H9 (cell line): ENCODE data around the gene ZNF319. TPM values are rescaled to one million over a fixed set of nuclear protein-coding genes. Genes with fewer than 3 reads are reported as not detected.

ENCODE experiments used
- DNase-seq: peaks from one replicate; pipeline ENCODE4 v3.0.0-alpha.2; 2017
- H2AFZ ChIP-seq: one replicate; pipeline ENCODE4 v1.6.1; 2013; ENCODE audit warnings: mild to moderate bottlenecking, low read length, control low read depth, moderate library complexity
- H2AK5ac ChIP-seq: 2 replicates; pipeline ENCODE4 v1.6.1; 2013; ENCODE audit warnings: low read length, control low read depth, mixed read lengths; ENCODE audit not compliant: insufficient read length
- H2BK120ac ChIP-seq: one replicate; pipeline ENCODE4 v1.6.1; 2013; ENCODE audit warnings: low read depth, mild to moderate bottlenecking, low read length, control low read depth, inconsistent platforms; ENCODE audit not compliant: poor library complexity, severe bottlenecking
- H2BK12ac ChIP-seq: 2 replicates; pipeline ENCODE4 v1.6.1; 2013; ENCODE audit warnings: low read length, control low read depth, mixed read lengths, low read depth; ENCODE audit not compliant: insufficient read length
- H2BK15ac ChIP-seq: 2 replicates; pipeline ENCODE4 v1.6.1; 2013; ENCODE audit warnings: low read depth, low read length, control low read depth
- H2BK20ac ChIP-seq: one replicate; pipeline ENCODE4 v1.6.1; 2013; ENCODE audit warnings: low read depth, mild to moderate bottlenecking, low read length, control low read depth, inconsistent platforms; ENCODE audit not compliant: poor library complexity, severe bottlenecking
- H2BK5ac ChIP-seq: 2 replicates; pipeline ENCODE4 v1.6.1; 2013; ENCODE audit warnings: low read length, control low read depth, mixed read lengths; ENCODE audit not compliant: insufficient read length
- H3K14ac ChIP-seq: 2 replicates; pipeline ENCODE4 v1.6.1; 2013; ENCODE audit warnings: low read length, control low read depth; ENCODE audit not compliant: insufficient read depth
- H3K18ac ChIP-seq: 2 replicates; pipeline ENCODE4 v1.6.1; 2013; ENCODE audit warnings: low read depth, mild to moderate bottlenecking, mixed read lengths, low read length, control low read depth; ENCODE audit not compliant: insufficient read length
- H3K23ac ChIP-seq: 2 replicates; pipeline ENCODE4 v1.6.1; 2013; ENCODE audit warnings: low read length, control low read depth, mixed read lengths, low read depth; ENCODE audit not compliant: insufficient read length
- H3K23me2 ChIP-seq: 2 replicates; pipeline ENCODE4 v1.6.1; 2013; ENCODE audit warnings: low read depth, mild to moderate bottlenecking, mixed read lengths, low read length, control low read depth; ENCODE audit not compliant: insufficient read length, poor library complexity, severe bottlenecking
- H3K27ac ChIP-seq: 2 replicates; pipeline ENCODE4 v1.5.1; 2013; ENCODE audit warnings: low read length, control low read depth, mixed read lengths, low read depth; ENCODE audit not compliant: insufficient read length
- H3K27me3 ChIP-seq: 2 replicates; pipeline ENCODE4 v1.6.1; 2013; ENCODE audit warnings: low read length, control low read depth, inconsistent platforms; ENCODE audit not compliant: insufficient read depth
- H3K4ac ChIP-seq: 2 replicates; pipeline ENCODE4 v1.6.1; 2013; ENCODE audit warnings: low read depth, mild to moderate bottlenecking, control low read depth, inconsistent platforms, low read length, moderate library complexity
- H3K4me1 ChIP-seq: 2 replicates; pipeline ENCODE4 v1.6.1; 2013; ENCODE audit warnings: low read length, control low read depth, inconsistent platforms; ENCODE audit not compliant: insufficient read depth
- H3K4me2 ChIP-seq: 2 replicates; pipeline ENCODE4 v1.6.1; 2013; ENCODE audit warnings: low read length, control low read depth, mixed read lengths; ENCODE audit not compliant: insufficient read length, insufficient read depth
- H3K56ac ChIP-seq: 2 replicates; pipeline ENCODE4 v1.6.1; 2013; ENCODE audit warnings: low read depth, mild to moderate bottlenecking, mixed read lengths, low read length, control low read depth; ENCODE audit not compliant: insufficient read length
- H3K79me1 ChIP-seq: 2 replicates; pipeline ENCODE4 v1.6.1; 2013; ENCODE audit warnings: low read depth, mild to moderate bottlenecking, moderate library complexity, low read length, control low read depth, inconsistent platforms; ENCODE audit not compliant: insufficient read depth, poor library complexity, severe bottlenecking
- H3K79me2 ChIP-seq: 2 replicates; pipeline ENCODE4 v1.6.1; 2013; ENCODE audit warnings: low read length, control low read depth, inconsistent platforms; ENCODE audit not compliant: insufficient read depth
- H3K9ac ChIP-seq: 2 replicates; pipeline ENCODE4 v1.6.1; 2013; ENCODE audit warnings: low read length, control low read depth, mixed read lengths; ENCODE audit not compliant: insufficient read length; ENCODE audit errors: extremely low read depth
- H3K9me3 ChIP-seq: one replicate; pipeline ENCODE4 v1.6.1; 2013; ENCODE audit warnings: low read depth, low read length, inconsistent platforms; ENCODE audit not compliant: control insufficient read depth
- H3T11ph ChIP-seq: one replicate; pipeline ENCODE4 v1.6.1; 2013; ENCODE audit warnings: mild to moderate bottlenecking, low read length, control low read depth, inconsistent platforms
- H4K20me1 ChIP-seq: one replicate; pipeline ENCODE4 v1.6.1; 2013; ENCODE audit not compliant: control insufficient read depth, insufficient read length, insufficient read depth
- H4K5ac ChIP-seq: 2 replicates; pipeline ENCODE4 v1.6.1; 2013; ENCODE audit warnings: low read depth, mild to moderate bottlenecking, mixed read lengths, low read length, control low read depth; ENCODE audit not compliant: insufficient read length
- H4K8ac ChIP-seq: replicated peaks from 2 replicates; pipeline ENCODE4 v1.6.1; 2013; ENCODE audit warnings: low read length, control low read depth, mixed read lengths, low read depth; ENCODE audit not compliant: insufficient read length
- H4K91ac ChIP-seq: 2 replicates; pipeline ENCODE4 v1.6.1; 2013; ENCODE audit warnings: low read depth, mild to moderate bottlenecking, moderate library complexity, mixed read lengths, low read length, control low read depth; ENCODE audit not compliant: insufficient read length
- H3K27ac Mint-ChIP-seq, 3 experiments: 2 replicates in 2 of 3; 3 replicates in 1 of 3; pipeline ENCODE4 v1.8.0; 2020 to 2021; ENCODE audit warnings: mixed read lengths in 3 of 3, mild to moderate bottlenecking in 1 of 3, moderate library complexity in 1 of 3
- H3K27me3 Mint-ChIP-seq: 2 replicates; pipeline ENCODE4 v1.8.0; 2021; ENCODE audit warnings: low read depth, mild to moderate bottlenecking, moderate library complexity, mixed read lengths
- H3K36me3 Mint-ChIP-seq, 3 experiments: 2 replicates in 2 of 3; 3 replicates in 1 of 3; pipeline ENCODE4 v1.8.0; 2020 to 2021; ENCODE audit warnings: low read depth in 3 of 3, mixed read lengths in 3 of 3; ENCODE audit not compliant: insufficient read depth in 1 of 3
- H3K4me1 Mint-ChIP-seq, 2 experiments: 2 replicates each; pipeline ENCODE4 v1.8.0; 2020; ENCODE audit warnings: mixed read lengths in 2 of 2
- H3K4me3 Mint-ChIP-seq, 2 experiments: 2 replicates in 1 of 2; 3 replicates in 1 of 2; pipeline ENCODE4 v1.8.0; 2020 to 2021; ENCODE audit warnings: mild to moderate bottlenecking in 2 of 2, mixed read lengths in 2 of 2, moderate library complexity in 1 of 2
- H3K9me3 Mint-ChIP-seq, 2 experiments: 2 replicates in 1 of 2; 3 replicates in 1 of 2; pipeline ENCODE4 v1.8.0; 2020; ENCODE audit warnings: mild to moderate bottlenecking in 2 of 2, mixed read lengths in 2 of 2, moderate library complexity in 1 of 2
- CTCF ChIP-seq: fragments of 200-600 bp; sonication (generic); conservative IDR thresholded peaks from 3 replicates; pipeline ENCODE4 v1.8.0; 2021; ENCODE audit warnings: antibody characterized with exemption, mild to moderate bottlenecking
- WGBS: extraction: QIAGEN DNeasy Blood & Tissue Kit; methylation state at CpG from one replicate; pipeline ENCODE4 v1.1.7; 2013; ENCODE audit warnings: missing lambda C conversion rate, low lambda C conversion rate, mixed read lengths; ENCODE audit not compliant: insufficient read length; ENCODE audit errors: extremely low coverage; 5-methylcytosine and 5-hydroxymethylcytosine counted together
- total RNA-seq: library from RNA; stranded (reverse); gene quantifications from 2 replicates; pipeline ENCODE4 v1.2.1, GENCODE V29; 2021

The ZNF319 gene
- total RNA-seq, 1 experiment from 2014 or later: 5.6 TPM

- no CpG with 5 or more reads among the region's 8 CpGs for WGBS
These were observed 20.4 kb upstream of the ZNF319 start for GRCh38 chr16:58020628-58021521.

More at GRCh38 chr16:58020628-58021521, 20.4 kb upstream of the ZNF319 start:
- H3K56ac ChIP-seq: no peak overlapping the region
- H3K9me3 Mint-ChIP-seq: no peaks in the 10 kb centered on the region
- peaks cover 0 to 2% (median 0%) of the 10 kb centered on the region in 3 experiments; a peak in 2 of 7 replicates for H3K36me3 Mint-ChIP-seq
- H3K27me3 Mint-ChIP-seq: peaks cover 12% of the 10 kb centered on the region
- H2AFZ ChIP-seq: no peak overlapping the region
- H3K79me2 ChIP-seq: no peaks in the 10 kb centered on the region
- H3K18ac ChIP-seq: no peak overlapping the region
- DNase-seq: no peak
- no peaks in the 10 kb centered on the region for H3K27me3 ChIP-seq
- no peaks in the 10 kb centered on the region for H3K9me3 ChIP-seq
- TF ChIP-seq CTCF: peak; percentile 82
- H2BK120ac ChIP-seq: no peak overlapping the region
- no peak overlapping the region for H4K8ac ChIP-seq
- H2BK15ac ChIP-seq: no peak overlapping the region
- no peak overlapping the region for H2BK20ac ChIP-seq
- peaks cover 4% of the 10 kb centered on the region for H3K23me2 ChIP-seq
- no peak overlapping the region for H3T11ph ChIP-seq
- H3K27ac ChIP-seq: no peak overlapping the region
- H2BK12ac ChIP-seq: no peak overlapping the region
- no peak overlapping the region for H3K14ac ChIP-seq
- no peak overlapping the region for H3K4ac ChIP-seq
- H3K4me1 Mint-ChIP-seq: peaks cover 23 to 35% of the 10 kb centered on the region in 2 experiments
- H3K4me2 ChIP-seq: no peak overlapping the region
- no peak overlapping the region for H3K9ac ChIP-seq
- peaks cover 6% of the 10 kb centered on the region; the same call in 1 of the 2 replicates for H3K4me1 ChIP-seq
- no peaks in the 10 kb centered on the region for H4K20me1 ChIP-seq
- H3K4me3 Mint-ChIP-seq: no peak overlapping the region
- H3K23ac ChIP-seq: no peak overlapping the region
- H3K27ac Mint-ChIP-seq: no peak overlapping the region
- H2BK5ac ChIP-seq: no peak overlapping the region
- no peak overlapping the region for H4K5ac ChIP-seq
- no peak overlapping the region for H2AK5ac ChIP-seq
- H4K91ac ChIP-seq: no peak overlapping the region
- no peaks in the 10 kb centered on the region for H3K79me1 ChIP-seq
